Transverse colon (tissue), 3 donors: Measurements from ENCODE around the gene FOXL3.

Experiments
- CTCF ChIP-seq, 5 experiments: fragments of 200-600 bp in 3 of 5; fragments of 450-650 bp in 2 of 5; sonication (generic) in 3 of 5; IDR thresholded peaks; 1 replicate in 2 of 5; 2 replicates in 3 of 5; pipeline ENCODE4 v1.5.1; 2016 to 2017; ENCODE audit warnings: antibody characterized with exemption in 5 of 5, inconsistent platforms in 3 of 5, mild to moderate bottlenecking in 2 of 5, moderate library complexity in 1 of 5
- POLR2A ChIP-seq: fragments of 450-650 bp; IDR thresholded peaks from one replicate; pipeline ENCODE4 v1.6.1; 2016; ENCODE audit warnings: antibody characterized with exemption, mild to moderate bottlenecking, moderate library complexity

- TF ChIP-seq POLR2A (no peak), CTCF (IDR thresholded peaks at IDR 0.05) (no peak)
These were observed 48.5 kb upstream of the FOXL3 start for GRCh38 chr7:241513-241912.
